HepG2 (cell line): ENCODE data around the gene TRIP4. TPM values are rescaled to one million over a fixed set of nuclear protein-coding genes. Genes with fewer than 3 reads are reported as not detected.

Experiments
- CSRNP2 ChIP-seq: sonication (generic); formaldehyde crosslinking; conservative IDR thresholded peaks from 2 replicates; pipeline ENCODE4 v1.8.0; 2022; ENCODE audit warnings: low read depth, missing genetic modification reagents
- DR1 ChIP-seq: sonication (generic); formaldehyde crosslinking; IDR thresholded peaks from 2 replicates; pipeline ENCODE4 v1.8.0; 2021; ENCODE audit warnings: mild to moderate bottlenecking, missing genetic modification reagents, inconsistent platforms
- POLR2AphosphoS2 ChIP-seq: IDR thresholded peaks from 2 replicates; pipeline ENCODE4 v1.6.1; 2011; ENCODE audit warnings: low read depth, low read length, improper control_type of control experiment
- PPARG ChIP-seq: conservative IDR thresholded peaks from 2 replicates; pipeline ENCODE4 v1.6.1; 2016; ENCODE audit warnings: missing biosample characterization, missing genetic modification reagents
- SMAD3 ChIP-seq: sonication (generic); formaldehyde crosslinking; IDR thresholded peaks from 2 replicates; pipeline ENCODE4 v1.4.0; 2020; ENCODE audit warnings: missing genetic modification reagents
- SOX5 ChIP-seq: IDR thresholded peaks from 2 replicates; pipeline ENCODE4 v1.6.1; 2016; ENCODE audit warnings: borderline replicate concordance
- TGIF2 ChIP-seq: IDR thresholded peaks from 2 replicates; pipeline ENCODE4 v1.6.1; 2016; ENCODE audit warnings: control low read depth, missing compliant biosample characterization
- THAP11 ChIP-seq: IDR thresholded peaks from 2 replicates; pipeline ENCODE4 v1.6.1; 2016; ENCODE audit warnings: missing biosample characterization, missing genetic modification reagents
- THYN1 ChIP-seq: sonication (generic); formaldehyde crosslinking; IDR thresholded peaks from 2 replicates; pipeline ENCODE4 v1.8.1; 2023; ENCODE audit warnings: low read depth, mild to moderate bottlenecking, moderate library complexity, missing genetic modification reagents, borderline replicate concordance
- ZBTB39 ChIP-seq: sonication (generic); formaldehyde crosslinking; IDR thresholded peaks from 2 replicates; pipeline ENCODE4 v1.5.0; 2020; ENCODE audit warnings: missing genetic modification reagents
- ZBTB43 ChIP-seq: sonication (generic); formaldehyde crosslinking; conservative IDR thresholded peaks from 2 replicates; pipeline ENCODE4 v1.4.0; 2020; ENCODE audit warnings: missing genetic modification reagents
- ZBTB7B ChIP-seq: sonication (generic); formaldehyde crosslinking; IDR thresholded peaks from 2 replicates; pipeline ENCODE4 v1.4.0; 2020; ENCODE audit warnings: missing genetic modification reagents
- ZHX2 ChIP-seq, 2 experiments: sonication (generic) in 1 of 2; formaldehyde crosslinking in 1 of 2; IDR thresholded peaks; 2 replicates each; pipeline versions ENCODE4 v1.6.1 to v1.9.0; 2014 to 2022; ENCODE audit warnings: antibody characterized with exemption in 1 of 2, borderline replicate concordance in 1 of 2, inconsistent platforms in 1 of 2, low read depth in 1 of 2, missing genetic modification reagents in 1 of 2
- ZMYM2 ChIP-seq: sonication (generic); formaldehyde crosslinking; IDR thresholded peaks from 2 replicates; pipeline ENCODE4 v1.8.0; 2022; ENCODE audit warnings: mild to moderate bottlenecking, missing genetic modification reagents
- ZNF280B ChIP-seq: sonication (generic); formaldehyde crosslinking; IDR thresholded peaks from 2 replicates; pipeline ENCODE4 v1.5.0; 2020; ENCODE audit warnings: missing genetic modification reagents, mild to moderate bottlenecking, borderline replicate concordance
- ZNF354B ChIP-seq: sonication (generic); formaldehyde crosslinking; IDR thresholded peaks from 2 replicates; pipeline ENCODE4 v1.8.0; 2022; ENCODE audit warnings: mild to moderate bottlenecking, missing genetic modification reagents
- ZNF570 ChIP-seq: sonication (generic); formaldehyde crosslinking; IDR thresholded peaks from 2 replicates; pipeline ENCODE4 v1.4.0; 2020; ENCODE audit warnings: mild to moderate bottlenecking, missing genetic modification reagents, borderline replicate concordance
- polyA plus RNA-seq, 8 experiments: library from polyadenylated mRNA; depleted of rRNA in 3 of 8; stranded (reverse) in 7 of 8; unstranded in 1 of 8; fragments of >200 nt; fragmentation: Illumina TruSeq in 4 of 8; extraction: Trizol in 4 of 8; gene quantifications; 2 replicates each; pipeline versions ENCODE4 v1.2.1 to v1.2.3, GENCODE V29; 2011 to 2016; ENCODE audit warnings: low read depth in 4 of 8, missing spikeins in 1 of 8, mixed read lengths in 1 of 8; ENCODE audit not compliant: insufficient read depth in 1 of 8
- total RNA-seq, 5 experiments: library from RNA; depleted of rRNA; stranded (reverse); fragments of >200 nt; fragmentation: Illumina TruSeq; extraction: Trizol; gene quantifications; 2 replicates each; pipeline ENCODE4 v1.2.3, GENCODE V29; 2016; ENCODE audit warnings: low read depth in 1 of 5

Gene TRIP4
- total and polyA plus RNA-seq, 2 of the 13 experiments (the other 11 are each of a cell fraction or from before 2014, with no cell fraction given): 7.1 to 11.8 TPM

- TF ChIP-seq ZHX2 (IDR thresholded peaks at IDR 0.05; ENCODE audit: low read depth) (0 out of 2 replicates have a peak, but pooled peaks have one; percentile 29), ZHX2 (CRISPR knock-in tag; IDR thresholded peaks at IDR 0.05; ENCODE audit: borderline replicate concordance) (no peak), POLR2AphosphoS2 (no peak), SOX5 (CRISPR knock-in tag) (peak; percentile 26; the same call in 1 of the 2 replicates), ZNF280B (CRISPR knock-in tag) (no peak), DR1 (no peak), THAP11 (CRISPR knock-in tag) (peak; percentile 71), TGIF2 (CRISPR knock-in tag) (0 out of 2 replicates have a peak, but pooled peaks have one; percentile 39), ZNF570 (CRISPR knock-in tag) (no peak), ZNF354B (CRISPR knock-in tag) (no peak), ZBTB7B (CRISPR knock-in tag) (no peak), ZBTB43 (CRISPR knock-in tag) (no peak), THYN1 (CRISPR knock-in tag) (no peak), ZMYM2 (CRISPR knock-in tag) (no peak), CSRNP2 (CRISPR knock-in tag) (no peak), PPARG (CRISPR knock-in tag) (0 out of 2 replicates have a peak, but pooled peaks have one; percentile 45), ZBTB39 (CRISPR knock-in tag) (no peak), SMAD3 (CRISPR knock-in tag) (no peak)
Measured at GRCh38 chr15:64460206-64460723, 72.6 kb downstream of the TRIP4 start, which contains the start of gene ZNF609 (continued).
